Measurements from ENCODE around the gene KCNT2. TPM values are rescaled to one million over a fixed set of nuclear protein-coding genes. Genes with fewer than 3 reads are reported as not detected.

The KCNT2 gene
- total RNA-seq, 1 donor from 2014 or later: 26.1 TPM

GRCh38 chr1:196361112-196361714, 247.0 kb downstream of the KCNT2 start:
- no peak overlapping the region for H3K27ac Mint-ChIP-seq
- no peaks in the 10 kb centered on the region for H3K4me1 Mint-ChIP-seq (ENCODE audit: low read depth)
- H3K27me3 Mint-ChIP-seq: no peaks in the 10 kb centered on the region
- no peak for DNase-seq (ENCODE audit: low spot score, unreplicated experiment)
- H3K4me3 Mint-ChIP-seq (ENCODE audit: low read depth): no peak overlapping the region
- no peak for TF ChIP-seq CTCF (IDR thresholded peaks at IDR 0.05; ENCODE audit: unreplicated experiment)
- H3K9me3 Mint-ChIP-seq (ENCODE audit: low read depth): no peaks in the 10 kb centered on the region
- H3K36me3 Mint-ChIP-seq (ENCODE audit: insufficient read depth): no peaks in the 10 kb centered on the region

GRCh38 chr1:196357913-196358312, 250.3 kb downstream of the KCNT2 start:
- no peak for DNase-seq (ENCODE audit: low spot score, unreplicated experiment)
- H3K4me3 Mint-ChIP-seq (ENCODE audit: low read depth): no peak overlapping the region
- no peaks in the 10 kb centered on the region for H3K4me1 Mint-ChIP-seq (ENCODE audit: low read depth)
- no peaks in the 10 kb centered on the region for H3K27me3 Mint-ChIP-seq
- H3K9me3 Mint-ChIP-seq (ENCODE audit: low read depth): peaks cover 3% of the 10 kb centered on the region
- H3K36me3 Mint-ChIP-seq (ENCODE audit: insufficient read depth): peaks cover 3% of the 10 kb centered on the region
- no peak for TF ChIP-seq CTCF (IDR thresholded peaks at IDR 0.05; ENCODE audit: unreplicated experiment)
- H3K27ac Mint-ChIP-seq: no peak overlapping the region

- no peak for DNase-seq (ENCODE audit: low spot score, unreplicated experiment)
- no peak overlapping the region for H3K4me3 Mint-ChIP-seq (ENCODE audit: low read depth)
- TF ChIP-seq CTCF (IDR thresholded peaks at IDR 0.05; ENCODE audit: unreplicated experiment): peak; percentile 49
- H3K4me1 Mint-ChIP-seq (ENCODE audit: low read depth): no peaks in the 10 kb centered on the region
- H3K27ac Mint-ChIP-seq: no peak overlapping the region
- H3K27me3 Mint-ChIP-seq: no peaks in the 10 kb centered on the region
- H3K9me3 Mint-ChIP-seq (ENCODE audit: low read depth): peaks cover 6% of the 10 kb centered on the region
- H3K36me3 Mint-ChIP-seq (ENCODE audit: insufficient read depth): peaks cover 3% of the 10 kb centered on the region
These were observed 252.9 kb downstream of the KCNT2 start for GRCh38 chr1:196355206-196355786.

- H3K36me3 Mint-ChIP-seq (ENCODE audit: insufficient read depth): no peaks in the 10 kb centered on the region
- no peak overlapping the region for H3K4me3 Mint-ChIP-seq (ENCODE audit: low read depth)
- no peaks in the 10 kb centered on the region for H3K27me3 Mint-ChIP-seq
- H3K4me1 Mint-ChIP-seq (ENCODE audit: low read depth): no peaks in the 10 kb centered on the region
- DNase-seq (ENCODE audit: low spot score, unreplicated experiment): no peak
- no peaks in the 10 kb centered on the region for H3K9me3 Mint-ChIP-seq (ENCODE audit: low read depth)
- no peak overlapping the region for H3K27ac Mint-ChIP-seq
- TF ChIP-seq CTCF (IDR thresholded peaks at IDR 0.05; ENCODE audit: unreplicated experiment): no peak
These were observed 263.8 kb downstream of the KCNT2 start for GRCh38 chr1:196344453-196344852.

GRCh38 chr1:196324345-196324744, 283.9 kb downstream of the KCNT2 start:
- TF ChIP-seq CTCF (IDR thresholded peaks at IDR 0.05; ENCODE audit: unreplicated experiment): no peak
- Mint-ChIP-seq H3K9me3 (ENCODE audit: low read depth) (no peaks in the 10 kb centered on the region), H3K4me3 (ENCODE audit: low read depth) (no peak overlapping the region), H3K36me3 (ENCODE audit: insufficient read depth) (peaks cover 3% of the 10 kb centered on the region), H3K27me3 (no peaks in the 10 kb centered on the region), H3K4me1 (ENCODE audit: low read depth) (no peaks in the 10 kb centered on the region), H3K27ac (no peak overlapping the region)
- no peak for DNase-seq (ENCODE audit: low spot score, unreplicated experiment)
